ENCODE measurements around the gene TUBA4A. TPM values are rescaled to one million over a fixed set of nuclear protein-coding genes. Genes with fewer than 3 reads are reported as not detected.
"Not testable (repeated sequence)": the region's sequence is repeated elsewhere in the genome, so short reads cannot be mapped to it uniquely, and the experiment has no call there.

Gene TUBA4A
- total RNA-seq, 1 donor from 2014 or later: 0.63 TPM

DNA sequence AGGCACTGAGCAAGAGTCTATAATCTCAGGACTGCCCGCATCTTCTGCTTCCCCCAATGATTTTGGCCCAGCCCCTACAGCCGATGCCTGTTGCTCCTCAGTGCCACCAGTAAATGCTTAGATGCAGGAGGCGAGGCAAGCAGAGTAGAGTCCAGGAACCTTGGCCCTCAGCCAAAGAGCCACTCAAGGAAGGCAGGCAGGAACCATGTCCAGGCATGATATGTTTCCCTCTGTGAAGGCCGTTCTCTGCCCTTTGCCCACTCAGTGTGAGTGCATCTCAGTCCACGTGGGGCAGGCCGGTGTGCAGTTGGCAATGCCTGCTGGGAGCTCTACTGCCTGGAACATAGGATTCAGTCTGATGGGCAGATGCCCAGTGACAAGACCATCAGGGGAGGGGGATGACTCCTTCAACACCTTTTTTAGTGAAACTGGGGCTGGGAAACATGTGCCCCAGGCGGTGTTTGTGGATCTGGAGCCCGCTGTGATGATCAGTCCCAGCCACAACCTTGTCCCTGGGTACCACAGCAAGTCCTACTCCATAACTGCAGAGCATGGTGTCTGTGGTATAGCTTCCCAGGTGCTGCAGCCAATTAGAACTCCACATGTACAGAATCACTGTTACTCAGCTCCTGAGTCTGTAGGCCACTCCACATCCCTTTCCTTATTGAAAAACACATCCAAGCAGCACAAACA is 15.8 kb upstream of the TUBA4A start:
- Mint-ChIP-seq H3K27ac (no peak overlapping the region), H3K4me3 (no peak overlapping the region), H3K4me1 (peaks cover 16% of the 10 kb centered on the region), H3K9me3 (no peaks in the 10 kb centered on the region), H3K36me3 (no peaks in the 10 kb centered on the region), H3K27me3 (ENCODE audit: low read depth) (peaks cover 9% of the 10 kb centered on the region)
- TF ChIP-seq, protein P1, sequence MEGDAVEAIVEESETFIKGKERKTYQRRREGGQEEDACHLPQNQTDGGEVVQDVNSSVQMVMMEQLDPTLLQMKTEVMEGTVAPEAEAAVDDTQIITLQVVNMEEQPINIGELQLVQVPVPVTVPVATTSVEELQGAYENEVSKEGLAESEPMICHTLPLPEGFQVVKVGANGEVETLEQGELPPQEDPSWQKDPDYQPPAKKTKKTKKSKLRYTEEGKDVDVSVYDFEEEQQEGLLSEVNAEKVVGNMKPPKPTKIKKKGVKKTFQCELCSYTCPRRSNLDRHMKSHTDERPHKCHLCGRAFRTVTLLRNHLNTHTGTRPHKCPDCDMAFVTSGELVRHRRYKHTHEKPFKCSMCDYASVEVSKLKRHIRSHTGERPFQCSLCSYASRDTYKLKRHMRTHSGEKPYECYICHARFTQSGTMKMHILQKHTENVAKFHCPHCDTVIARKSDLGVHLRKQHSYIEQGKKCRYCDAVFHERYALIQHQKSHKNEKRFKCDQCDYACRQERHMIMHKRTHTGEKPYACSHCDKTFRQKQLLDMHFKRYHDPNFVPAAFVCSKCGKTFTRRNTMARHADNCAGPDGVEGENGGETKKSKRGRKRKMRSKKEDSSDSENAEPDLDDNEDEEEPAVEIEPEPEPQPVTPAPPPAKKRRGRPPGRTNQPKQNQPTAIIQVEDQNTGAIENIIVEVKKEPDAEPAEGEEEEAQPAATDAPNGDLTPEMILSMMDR (IDR thresholded peaks at IDR 0.05; ENCODE audit: unreplicated experiment): no peak
- DNase-seq (ENCODE audit: low spot score in 2 of 2, unreplicated experiment in 2 of 2): no peak

DNA sequence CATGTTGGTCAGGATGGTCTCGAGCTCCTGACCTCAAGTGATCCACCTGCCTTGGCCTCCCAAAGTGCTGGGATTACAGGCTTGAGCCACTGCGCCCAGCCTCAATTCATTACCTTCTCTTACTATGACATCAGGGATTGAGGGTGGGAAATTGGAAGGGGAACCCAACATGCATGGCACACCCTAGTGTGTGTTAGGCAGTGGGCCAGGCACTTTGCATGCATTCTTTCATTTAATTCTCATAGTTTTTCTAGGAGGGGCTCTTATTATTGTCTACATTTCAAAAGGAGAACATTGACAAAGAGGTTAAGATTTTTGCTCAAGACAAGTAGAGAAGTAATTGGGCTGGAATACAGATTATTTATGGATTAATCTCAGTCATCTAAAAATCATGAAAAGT is 14.6 kb upstream of the TUBA4A start:
- H3K9me3 Mint-ChIP-seq: no peaks in the 10 kb centered on the region
- peaks cover 6% of the 10 kb centered on the region for H3K4me1 Mint-ChIP-seq
- no peak overlapping the region for H3K27ac Mint-ChIP-seq
- H3K27me3 Mint-ChIP-seq (ENCODE audit: low read depth): peaks cover 12% of the 10 kb centered on the region
- H3K36me3 Mint-ChIP-seq: no peaks in the 10 kb centered on the region
- no peak for DNase-seq (ENCODE audit: low spot score in 2 of 2, unreplicated experiment in 2 of 2)
- H3K4me3 Mint-ChIP-seq: no peak overlapping the region
- TF ChIP-seq, protein P1 (IDR thresholded peaks at IDR 0.05; ENCODE audit: unreplicated experiment): no peak

DNA sequence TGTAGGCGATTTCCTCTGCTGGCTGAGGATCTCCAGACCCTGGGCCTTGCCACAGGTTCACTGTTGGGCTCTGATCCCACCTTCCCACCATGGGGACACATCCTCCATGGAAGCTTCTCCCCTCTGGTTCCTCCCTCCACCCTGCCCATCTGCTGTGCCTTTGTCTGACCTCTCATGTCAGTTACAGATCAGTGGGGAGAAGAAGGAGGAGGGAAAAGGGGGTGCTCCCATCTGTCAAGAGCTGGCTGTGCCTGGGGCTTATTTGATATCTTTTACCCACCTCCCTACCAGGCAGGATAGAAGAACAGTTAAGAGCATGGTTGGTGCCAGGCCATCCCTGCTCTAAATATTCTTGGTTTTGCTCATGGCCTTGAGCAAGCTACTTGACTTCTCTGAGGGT is 13.2 kb upstream of the TUBA4A start:
- no peaks in the 10 kb centered on the region for H3K36me3 Mint-ChIP-seq

DNA sequence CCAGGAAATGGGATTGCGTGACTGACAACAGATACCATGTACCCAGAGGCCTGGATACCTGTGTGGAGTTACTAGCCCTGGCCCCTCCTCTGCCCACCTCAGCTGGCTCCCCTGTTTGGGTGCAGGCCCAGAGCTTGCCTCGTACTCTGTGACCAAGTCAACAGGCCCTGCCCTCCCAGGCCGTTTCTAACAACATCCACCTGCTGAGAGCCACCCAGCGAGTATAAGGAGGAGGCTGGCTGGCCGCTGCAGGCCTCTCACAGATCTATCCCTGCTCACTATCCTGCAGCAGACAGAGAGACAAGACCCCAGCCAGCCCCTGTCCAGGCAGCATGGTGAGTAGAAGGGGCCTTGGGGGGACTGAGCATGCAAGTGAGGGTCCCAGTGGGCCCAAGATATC is 12.5 kb upstream of the TUBA4A start:
- TF ChIP-seq, protein P1 (IDR thresholded peaks at IDR 0.05; ENCODE audit: unreplicated experiment): no peak
- H3K9me3 Mint-ChIP-seq: no peaks in the 10 kb centered on the region
- H3K36me3 Mint-ChIP-seq: no peaks in the 10 kb centered on the region
- H3K27me3 Mint-ChIP-seq (ENCODE audit: low read depth): peaks cover 26% of the 10 kb centered on the region
- no peak overlapping the region for H3K27ac Mint-ChIP-seq
- DNase-seq (ENCODE audit: low spot score in 2 of 2, unreplicated experiment in 2 of 2): no peak
- H3K4me1 Mint-ChIP-seq: peaks cover 6% of the 10 kb centered on the region
- H3K4me3 Mint-ChIP-seq: no peak overlapping the region

More for the DNA sequence above, 13.2 kb upstream of the TUBA4A start:
- DNase-seq (ENCODE audit: low spot score in 2 of 2, unreplicated experiment in 2 of 2): no peak
- Mint-ChIP-seq H3K4me3 (no peak overlapping the region), H3K27me3 (ENCODE audit: low read depth) (peaks cover 21% of the 10 kb centered on the region), H3K4me1 (peaks cover 6% of the 10 kb centered on the region), H3K9me3 (no peaks in the 10 kb centered on the region), H3K27ac (no peak overlapping the region)
- TF ChIP-seq, protein P1 (IDR thresholded peaks at IDR 0.05; ENCODE audit: unreplicated experiment): no peak

DNA sequence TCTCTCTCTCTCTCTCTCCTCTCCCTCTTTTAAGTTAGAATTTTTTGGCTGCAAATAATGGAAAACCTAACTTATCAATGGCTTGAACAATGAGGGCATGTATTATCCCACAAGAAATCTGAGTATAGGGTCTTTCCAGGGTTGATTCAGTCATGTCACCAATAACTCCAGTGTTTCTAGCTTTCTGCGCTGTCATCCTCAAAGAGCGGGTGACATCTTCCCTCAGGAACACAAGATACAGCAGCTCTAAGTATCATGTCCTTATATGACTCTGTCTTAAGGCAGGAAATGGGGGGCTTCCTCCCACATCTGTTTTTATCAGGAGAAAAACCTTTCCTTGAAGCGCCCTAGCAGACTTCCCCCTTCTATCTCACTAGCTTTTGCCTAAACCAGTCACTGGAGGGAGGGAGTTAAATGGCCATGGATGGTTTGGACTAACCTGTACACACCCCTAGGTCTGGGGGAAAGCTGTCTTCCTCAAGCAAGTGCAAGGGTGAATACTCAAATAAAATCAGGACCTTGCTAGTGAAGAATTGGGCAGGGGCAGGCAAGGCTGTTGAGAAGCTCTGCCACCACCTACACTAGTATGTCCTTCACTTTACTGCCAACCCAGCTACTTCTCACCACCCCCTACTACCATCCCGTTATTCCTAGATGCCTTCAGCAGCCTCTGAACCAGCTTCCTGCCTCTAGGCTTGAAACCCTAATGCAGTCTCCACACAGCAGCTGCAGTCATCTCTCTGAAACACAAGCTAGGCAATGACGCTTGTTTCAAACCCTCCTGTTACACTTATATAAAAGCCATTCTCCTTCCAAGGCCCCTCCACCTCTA is 7.5 kb upstream of the TUBA4A start:
- H3K4me1 Mint-ChIP-seq: no peaks in the 10 kb centered on the region

DNA sequence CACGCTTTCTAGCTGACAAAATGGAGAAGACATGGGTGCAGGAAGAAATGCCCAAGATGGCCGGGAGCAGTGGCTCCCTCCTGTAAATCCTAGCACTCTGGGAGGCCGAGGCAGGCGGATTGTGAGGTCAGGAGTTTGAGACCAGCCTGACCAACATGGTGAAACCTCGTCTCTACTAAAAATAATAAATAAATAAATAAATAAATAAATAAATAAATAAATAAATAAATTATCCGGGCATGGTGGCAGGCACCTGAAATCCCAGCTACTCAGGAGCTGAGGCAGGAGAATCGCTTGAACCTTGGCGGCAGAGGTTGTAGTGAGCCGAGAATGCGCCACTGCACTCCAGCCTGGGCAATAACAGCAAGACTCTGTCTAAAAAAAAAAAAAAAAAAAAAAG is 5.2 kb upstream of the TUBA4A start:
- not testable (repeated sequence) for DNase-seq (ENCODE audit: low spot score in 2 of 2, unreplicated experiment in 2 of 2); H3K36me3 Mint-ChIP-seq; H3K4me3 Mint-ChIP-seq; H3K27ac Mint-ChIP-seq; H3K9me3 Mint-ChIP-seq; H3K4me1 Mint-ChIP-seq
- peaks cover 72% of the 10 kb centered on the region for H3K27me3 Mint-ChIP-seq (ENCODE audit: low read depth)

More for the DNA sequence above, 7.5 kb upstream of the TUBA4A start:
- H3K9me3 Mint-ChIP-seq: no peaks in the 10 kb centered on the region
- peaks cover 51% of the 10 kb centered on the region for H3K27me3 Mint-ChIP-seq (ENCODE audit: low read depth)
- TF ChIP-seq, protein P1 (IDR thresholded peaks at IDR 0.05; ENCODE audit: unreplicated experiment): no peak
- H3K36me3 Mint-ChIP-seq: no peaks in the 10 kb centered on the region
- no peak for DNase-seq (ENCODE audit: low spot score in 2 of 2, unreplicated experiment in 2 of 2)
- H3K27ac Mint-ChIP-seq: no peak overlapping the region
- no peak overlapping the region for H3K4me3 Mint-ChIP-seq
